Epithelial cell of umbilical artery (primary cell): Measurements from ENCODE around the gene FUT6. TPM values are rescaled to one million over a fixed set of nuclear protein-coding genes. Genes with fewer than 3 reads are reported as not detected.

Experiments used
- total RNA-seq: library from RNA; depleted of rRNA; stranded (reverse); fragments of >200 nt; gene quantifications from 2 replicates; pipeline ENCODE4 v1.2.3, GENCODE V29; 2014

FUT6 gene
- not detected in 2 replicates for total RNA-seq

GRCh38 chr19:5839065-5840017, at the start of gene FUT6:
Gene FUT6 (minus strand): TSS chr19:5839702. CDS start chr19:5832567, 7,135 bp downstream.

GRCh38 chr19:5851302-5851701, 11.8 kb upstream of the FUT6 start, which contains the start of gene FUT3:
Gene FUT3 (minus strand): TSS chr19:5851449.

GRCh38 chr19:5804516-5805461, 34.7 kb downstream of the FUT6 start, which contains the start of gene NRTN:
Gene NRTN (plus strand): TSS chr19:5805067. CDS start chr19:5824166, 19,099 bp downstream.

GRCh38 chr19:5790559-5791520, 48.7 kb downstream of the FUT6 start, which contains the start of gene DUS3L:
Gene DUS3L (minus strand): TSS chr19:5791163. CDS start chr19:5791141, 22 bp downstream.

GRCh38 chr19:5784581-5785147, 54.8 kb downstream of the FUT6 start, which contains the start of gene PRR22:
Gene PRR22 (minus strand): TSS chr19:5784746. CDS start chr19:5784660, 86 bp downstream.

Other genes with a start within 250 kb of the FUT6 start
- gene SAFB2, start 216.9 kb downstream of the FUT6 start, total RNA-seq = 26.6 and 30.9 TPM in 2 replicates
- gene SAFB, start 216.6 kb downstream of the FUT6 start, total RNA-seq = 47.1 and 52.9 TPM in 2 replicates
- gene MICOS13, start 159.2 kb downstream of the FUT6 start, total RNA-seq = 27.8 and 32.5 TPM in 2 replicates
- 7.3 and 7.8 TPM in 2 replicates for gene HSD11B1L, start 158.7 kb downstream of the FUT6 start, total RNA-seq
- 513 and 637 TPM in 2 replicates for gene RPL36, start 149.4 kb downstream of the FUT6 start, total RNA-seq
- gene LONP1, start 119.6 kb downstream of the FUT6 start, total RNA-seq = 92.9 and 106 TPM in 2 replicates
- gene CATSPERD, start 119.1 kb downstream of the FUT6 start, total RNA-seq = not detected in 2 replicates
- gene PRR22, start 55.0 kb downstream of the FUT6 start, total RNA-seq = under 0.01 and 0.30 TPM in 2 replicates
- 29.2 and 35.0 TPM in 2 replicates for gene DUS3L, start 48.5 kb downstream of the FUT6 start, total RNA-seq
- gene NRTN, start 34.6 kb downstream of the FUT6 start, total RNA-seq = not detected in 2 replicates
- not detected in 2 replicates for gene FUT3, start 11.7 kb upstream of the FUT6 start, total RNA-seq
- gene FUT5, start 30.8 kb upstream of the FUT6 start, total RNA-seq = not detected in 2 replicates
- 211 and 432 TPM in 2 replicates for gene NDUFA11, start 64.1 kb upstream of the FUT6 start, total RNA-seq
- gene VMAC, start 65.2 kb upstream of the FUT6 start, total RNA-seq = 4.5 and 7.6 TPM in 2 replicates
- gene CAPS, start 74.6 kb upstream of the FUT6 start, total RNA-seq = 0.97 and 2.0 TPM in 2 replicates
- 28.9 and 46.5 TPM in 2 replicates for gene RANBP3, start 138.4 kb upstream of the FUT6 start, total RNA-seq